Measurements from ENCODE around the gene S100P.

- TF ChIP-seq POLR2A (IDR thresholded peaks at IDR 0.05) (peak; percentile 84), CTCF (IDR thresholded peaks at IDR 0.05) (peak in 2 of 5 experiments; percentile 10 to 41), EP300 (IDR thresholded peaks at IDR 0.05; ENCODE audit: low read depth) (no peak), POLR2AphosphoS5 (IDR thresholded peaks at IDR 0.05) (peak; percentile 89 to 96 (median 96))
Observed at GRCh38 chr4:6716018-6716911, 22.6 kb downstream of the S100P start, which contains the start of gene BLOC1S4.

Measured in transverse colon (tissue), 4 donors.